Mucosa of stomach (tissue), 1 donor: ENCODE measurements around the gene ZBTB17.

Experiments used
- H3K27me3 ChIP-seq: one replicate; pipeline ENCODE4 v1.7.0; 2013; ENCODE audit warnings: mild to moderate bottlenecking, low read length; ENCODE audit not compliant: control insufficient read depth, insufficient read depth
- H3K36me3 ChIP-seq: one replicate; pipeline ENCODE4 v1.7.0; 2013; ENCODE audit warnings: low read length; ENCODE audit not compliant: control insufficient read depth, insufficient read depth
- H3K4me1 ChIP-seq: one replicate; pipeline ENCODE4 v1.7.0; 2013; ENCODE audit warnings: mild to moderate bottlenecking, low read length; ENCODE audit not compliant: control insufficient read depth, insufficient read depth
- H3K4me3 ChIP-seq: one replicate; pipeline ENCODE4 v1.7.0; 2013; ENCODE audit warnings: low read length
- H3K9ac ChIP-seq: one replicate; pipeline ENCODE4 v1.7.0; 2013; ENCODE audit warnings: mild to moderate bottlenecking, low read length, moderate library complexity
- H3K9me3 ChIP-seq: one replicate; pipeline ENCODE4 v1.7.0; 2013; ENCODE audit warnings: mild to moderate bottlenecking, low read length, moderate library complexity; ENCODE audit not compliant: control insufficient read depth
- donor health status: Pancreatic carcinoma.

The ZBTB17 gene

DNA sequence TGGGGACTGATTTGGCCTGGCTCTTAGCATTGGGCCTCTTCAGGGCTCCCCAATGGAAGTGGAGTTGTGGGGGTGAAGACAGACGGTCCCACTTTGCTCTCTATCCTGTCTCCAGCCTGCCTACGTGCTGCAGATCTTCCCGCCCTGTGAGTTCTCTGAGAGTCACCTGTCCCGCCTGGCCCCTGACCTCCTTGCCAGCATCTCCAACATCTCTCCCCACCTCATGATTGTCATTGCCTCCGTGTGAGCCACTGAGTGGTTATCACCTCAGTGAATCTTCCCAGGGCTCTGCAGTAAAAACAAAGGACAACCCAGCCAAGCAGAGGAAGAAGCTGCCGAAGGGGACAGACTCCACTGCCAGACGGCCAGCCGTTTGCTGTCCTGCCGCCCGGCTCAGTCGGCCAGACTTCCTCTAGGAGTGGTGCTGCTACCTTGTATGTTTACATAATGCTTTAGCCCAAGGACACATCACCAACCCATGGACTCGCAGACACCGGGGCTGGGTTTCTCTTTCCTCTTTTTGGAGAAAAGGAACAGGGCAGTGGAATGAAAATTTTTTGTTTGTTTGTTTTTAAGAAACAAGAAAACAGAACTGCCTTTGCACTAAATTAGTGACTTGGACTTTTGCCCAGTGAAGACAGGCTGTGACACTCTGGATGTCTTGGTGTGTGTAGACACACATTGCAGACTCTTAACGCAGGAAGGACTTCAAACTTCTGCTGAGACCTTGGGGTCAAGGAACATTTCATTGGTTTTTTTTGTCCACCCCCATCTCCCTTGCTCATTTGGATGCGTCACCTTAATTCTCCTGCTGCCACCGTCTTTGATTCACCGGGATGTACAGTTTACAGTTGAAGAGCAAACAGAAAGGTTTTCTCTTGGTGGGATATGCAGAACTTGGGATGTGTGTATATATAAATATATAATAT, 36.5 kb downstream of the ZBTB17 start:
- Histone ChIP-seq H3K27me3 (no peaks in the 10 kb centered on the region), H3K9ac (no peak overlapping the region), H3K36me3 (peaks cover 24% of the 10 kb centered on the region), H3K4me3 (no peak overlapping the region), H3K9me3 (no peaks in the 10 kb centered on the region), H3K4me1 (peaks cover 9% of the 10 kb centered on the region)

GRCh38 chr1:15938628-15939161, 37.2 kb downstream of the ZBTB17 start:
- Histone ChIP-seq H3K36me3 (peaks cover 26% of the 10 kb centered on the region), H3K4me3 (no peak overlapping the region), H3K4me1 (peaks cover 9% of the 10 kb centered on the region), H3K9me3 (no peaks in the 10 kb centered on the region), H3K27me3 (no peaks in the 10 kb centered on the region), H3K9ac (no peak overlapping the region)

- Histone ChIP-seq H3K36me3 (peaks cover 26% of the 10 kb centered on the region), H3K4me3 (no peak overlapping the region), H3K9ac (no peak overlapping the region)
Measured at GRCh38 chr1:15937706-15938168, 38.2 kb downstream of the ZBTB17 start.

GRCh38 chr1:15937146-15937545, 38.8 kb downstream of the ZBTB17 start:
- Histone ChIP-seq H3K27me3 (no peaks in the 10 kb centered on the region), H3K4me3 (no peak overlapping the region), H3K9ac (no peak overlapping the region), H3K9me3 (no peaks in the 10 kb centered on the region), H3K4me1 (peaks cover 9% of the 10 kb centered on the region), H3K36me3 (peaks cover 22% of the 10 kb centered on the region)

More at GRCh38 chr1:15937706-15938168, 38.2 kb downstream of the ZBTB17 start:
- peaks cover 9% of the 10 kb centered on the region for H3K4me1 ChIP-seq
- H3K9me3 ChIP-seq, result no peaks in the 10 kb centered on the region
- no peaks in the 10 kb centered on the region for H3K27me3 ChIP-seq

DNA sequence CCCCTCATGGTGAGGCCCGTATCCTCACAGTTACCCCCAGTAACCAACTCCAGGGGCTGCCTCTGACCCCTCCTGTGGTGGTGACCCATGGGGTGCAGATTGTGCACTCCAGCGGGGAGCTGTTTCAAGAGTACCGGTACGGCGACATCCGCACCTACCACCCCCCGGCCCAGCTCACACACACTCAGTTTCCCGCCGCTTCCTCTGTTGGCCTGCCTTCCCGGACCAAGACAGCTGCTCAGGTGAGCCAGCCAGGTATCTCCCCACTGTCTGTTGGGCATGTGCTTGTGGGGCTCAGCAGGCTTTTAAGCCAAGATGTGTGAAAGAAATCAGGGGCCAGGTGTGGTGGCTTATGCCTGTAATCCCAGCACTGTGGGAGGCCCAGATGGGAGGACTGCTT, 39.9 kb downstream of the ZBTB17 start:
- peaks cover 22% of the 10 kb centered on the region for H3K36me3 ChIP-seq

GRCh38 chr1:15935056-15935950, 40.6 kb downstream of the ZBTB17 start:
- Histone ChIP-seq H3K4me3 (no peak overlapping the region), H3K4me1 (peaks cover 9% of the 10 kb centered on the region), H3K36me3 (peaks cover 15% of the 10 kb centered on the region), H3K9me3 (no peaks in the 10 kb centered on the region), H3K27me3 (no peaks in the 10 kb centered on the region), H3K9ac (no peak overlapping the region)

More for the DNA sequence above, 39.9 kb downstream of the ZBTB17 start:
- H3K9me3 ChIP-seq, result no peaks in the 10 kb centered on the region
- H3K4me1 ChIP-seq, result peaks cover 9% of the 10 kb centered on the region
- H3K9ac ChIP-seq, result no peak overlapping the region
- no peak overlapping the region for H3K4me3 ChIP-seq
- no peaks in the 10 kb centered on the region for H3K27me3 ChIP-seq

DNA sequence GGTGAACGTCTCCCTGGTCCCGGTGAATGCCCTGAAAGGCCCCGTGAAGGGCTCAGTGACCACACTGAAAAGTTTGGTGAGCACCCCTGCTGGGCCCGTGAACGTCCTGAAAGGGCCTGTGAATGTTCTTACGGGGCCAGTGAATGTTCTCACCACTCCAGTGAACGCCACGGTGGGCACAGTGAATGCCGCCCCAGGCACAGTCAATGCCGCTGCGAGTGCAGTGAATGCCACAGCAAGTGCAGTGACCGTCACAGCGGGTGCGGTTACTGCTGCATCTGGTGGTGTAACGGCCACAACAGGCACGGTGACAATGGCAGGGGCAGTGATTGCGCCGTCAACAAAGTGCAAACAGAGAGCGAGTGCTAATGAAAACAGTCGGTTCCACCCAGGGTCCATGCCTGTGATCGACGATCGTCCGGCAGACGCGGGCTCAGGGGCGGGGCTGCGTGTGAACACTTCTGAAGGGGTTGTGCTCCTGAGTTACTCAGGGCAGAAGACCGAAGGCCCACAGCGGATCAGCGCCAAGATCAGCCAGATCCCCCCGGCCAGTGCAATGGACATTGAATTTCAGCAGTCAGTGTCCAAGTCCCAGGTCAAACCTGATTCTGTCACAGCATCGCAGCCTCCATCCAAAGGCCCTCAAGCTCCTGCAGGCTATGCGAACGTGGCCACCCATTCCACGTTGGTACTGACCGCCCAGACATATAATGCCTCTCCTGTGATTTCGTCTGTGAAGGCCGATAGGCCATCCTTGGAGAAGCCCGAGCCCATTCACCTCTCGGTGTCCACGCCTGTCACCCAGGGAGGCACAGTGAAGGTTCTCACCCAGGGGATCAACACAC, 41.5 kb downstream of the ZBTB17 start:
- Histone ChIP-seq H3K9me3 (no peaks in the 10 kb centered on the region), H3K4me3 (no peak overlapping the region), H3K27me3 (no peaks in the 10 kb centered on the region), H3K4me1 (peaks cover 6% of the 10 kb centered on the region), H3K9ac (no peak overlapping the region), H3K36me3 (peaks cover 13% of the 10 kb centered on the region)

DNA sequence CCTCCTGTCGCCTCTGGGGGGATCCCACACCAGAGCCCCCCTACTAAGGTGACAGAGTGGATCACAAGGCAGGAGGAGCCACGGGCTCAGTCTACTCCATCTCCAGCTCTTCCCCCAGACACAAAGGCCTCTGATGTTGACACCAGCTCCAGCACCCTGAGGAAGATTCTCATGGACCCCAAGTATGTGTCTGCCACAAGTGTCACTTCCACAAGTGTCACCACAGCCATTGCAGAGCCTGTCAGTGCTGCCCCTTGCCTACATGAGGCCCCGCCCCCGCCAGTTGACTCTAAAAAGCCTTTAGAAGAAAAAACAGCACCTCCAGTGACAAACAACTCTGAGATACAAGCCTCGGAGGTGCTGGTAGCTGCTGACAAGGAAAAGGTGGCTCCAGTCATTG, 42.2 kb downstream of the ZBTB17 start:
- Histone ChIP-seq H3K27me3 (no peaks in the 10 kb centered on the region), H3K4me1 (no peaks in the 10 kb centered on the region), H3K36me3 (peaks cover 13% of the 10 kb centered on the region)

GRCh38 chr1:15932612-15933011, 43.3 kb downstream of the ZBTB17 start:
- Histone ChIP-seq H3K27me3 (no peaks in the 10 kb centered on the region), H3K4me1 (no peaks in the 10 kb centered on the region), H3K36me3 (peaks cover 13% of the 10 kb centered on the region), H3K9me3 (no peaks in the 10 kb centered on the region), H3K9ac (no peak overlapping the region), H3K4me3 (no peak overlapping the region)

More for the DNA sequence above, 42.2 kb downstream of the ZBTB17 start:
- H3K9ac ChIP-seq, result no peak overlapping the region
- H3K9me3 ChIP-seq, result no peaks in the 10 kb centered on the region
- no peak overlapping the region for H3K4me3 ChIP-seq

DNA sequence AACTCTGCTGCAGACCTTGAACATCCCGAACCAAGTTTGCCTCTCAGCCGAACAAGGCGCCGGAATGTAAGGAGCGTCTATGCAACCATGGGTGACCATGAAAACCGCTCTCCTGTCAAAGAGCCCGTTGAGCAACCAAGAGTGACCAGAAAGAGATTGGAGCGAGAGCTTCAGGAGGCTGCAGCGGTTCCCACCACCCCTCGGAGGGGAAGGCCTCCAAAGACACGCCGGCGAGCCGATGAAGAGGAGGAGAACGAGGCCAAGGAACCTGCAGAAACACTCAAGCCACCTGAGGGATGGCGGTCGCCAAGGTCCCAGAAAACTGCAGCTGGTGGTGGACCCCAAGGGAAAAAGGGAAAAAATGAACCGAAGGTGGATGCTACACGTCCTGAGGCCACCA, 44.0 kb downstream of the ZBTB17 start:
- Histone ChIP-seq H3K27me3 (no peaks in the 10 kb centered on the region), H3K4me1 (no peaks in the 10 kb centered on the region), H3K9ac (no peak overlapping the region), H3K36me3 (peaks cover 13% of the 10 kb centered on the region), H3K9me3 (no peaks in the 10 kb centered on the region), H3K4me3 (no peak overlapping the region)

GRCh38 chr1:15931401-15931800, 44.5 kb downstream of the ZBTB17 start:
- Histone ChIP-seq H3K9me3 (no peaks in the 10 kb centered on the region), H3K4me1 (no peaks in the 10 kb centered on the region), H3K9ac (no peak overlapping the region), H3K4me3 (no peak overlapping the region), H3K36me3 (peaks cover 13% of the 10 kb centered on the region), H3K27me3 (no peaks in the 10 kb centered on the region)
